HG03558 (cell line): ENCODE measurements around the gene TUBB.
"Not testable (repeated sequence)": the region's sequence is repeated elsewhere in the genome, so short reads cannot be mapped to it uniquely, and the experiment has no call there.

Source experiments
- ATAC-seq: cut with Tn5 transposase; IDR thresholded peaks from one replicate; pipeline ENCODE4 v1.9.1; 2021; ENCODE audit warnings: moderate number of reproducible peaks; ENCODE audit not compliant: unreplicated experiment; ENCODE audit errors: extremely low read depth

TUBB gene

GRCh38 chr6:30756405-30757003 lies 36.4 kb downstream of the TUBB start:
- ATAC-seq, result not testable (repeated sequence)

- ATAC-seq, result no peak
Observed at GRCh38 chr6:30757261-30757904, 37.2 kb downstream of the TUBB start.

GRCh38 chr6:30759575-30760239 lies 39.6 kb downstream of the TUBB start:
- ATAC-seq, result no peak

- ATAC-seq, result no peak
Observed at GRCh38 chr6:30760549-30760948, 40.4 kb downstream of the TUBB start.

- ATAC-seq, result no peak
Observed at GRCh38 chr6:30761791-30762429, 41.8 kb downstream of the TUBB start.

GRCh38 chr6:30763155-30763617 lies 43.0 kb downstream of the TUBB start:
- ATAC-seq, result no peak

- ATAC-seq, result no peak
Observed at GRCh38 chr6:30763618-30764489, 43.7 kb downstream of the TUBB start.

- ATAC-seq, result not testable (repeated sequence)
Observed at GRCh38 chr6:30764490-30765043, 44.4 kb downstream of the TUBB start.

- not testable (repeated sequence) for ATAC-seq
Observed at GRCh38 chr6:30765495-30765894, 45.3 kb downstream of the TUBB start.

- ATAC-seq, result no peak
Observed at GRCh38 chr6:30766461-30767157, 46.5 kb downstream of the TUBB start.

GRCh38 chr6:30767158-30767943 lies 47.2 kb downstream of the TUBB start:
- ATAC-seq, result no peak

GRCh38 chr6:30767944-30768301 lies 47.8 kb downstream of the TUBB start:
- ATAC-seq, result no peak

GRCh38 chr6:30768634-30769087 lies 48.5 kb downstream of the TUBB start:
- ATAC-seq, result no peak

- ATAC-seq, result no peak
Observed at GRCh38 chr6:30769088-30769852, 49.1 kb downstream of the TUBB start.

- ATAC-seq, result no peak
Observed at GRCh38 chr6:30769853-30770524, 49.8 kb downstream of the TUBB start.

GRCh38 chr6:30770592-30770991 lies 50.4 kb downstream of the TUBB start:
- no peak for ATAC-seq

GRCh38 chr6:30774701-30775100 lies 54.5 kb downstream of the TUBB start:
- no peak for ATAC-seq
